IPS-NIHi11 (cell line): ENCODE measurements around the gene IQCH.
"Not testable (repeated sequence)": the region's sequence is repeated elsewhere in the genome, so short reads cannot be mapped to it uniquely, and the experiment has no call there.

Experiments
- DNase-seq: peaks from one replicate; pipeline ENCODE4 v3.0.0; 2012; ENCODE audit warnings: mixed read lengths, low spot score

IQCH gene

GRCh38 chr15:67448372-67448771 is 193.8 kb downstream of the IQCH start:
- not testable (repeated sequence) for DNase-seq

GRCh38 chr15:67453703-67454102 is 199.1 kb downstream of the IQCH start:
- DNase-seq: not testable (repeated sequence)

- peak; percentile 86 for DNase-seq
Measured at GRCh38 chr15:67456677-67457529, 202.3 kb downstream of the IQCH start.

- no peak for DNase-seq
Measured at GRCh38 chr15:67458331-67459029, 203.9 kb downstream of the IQCH start.

- DNase-seq: no peak
Measured at GRCh38 chr15:67460521-67460920, 205.9 kb downstream of the IQCH start.

- no peak for DNase-seq
Measured at GRCh38 chr15:67461735-67462134, 207.1 kb downstream of the IQCH start.

- no peak for DNase-seq
Measured at GRCh38 chr15:67462875-67463274, 208.3 kb downstream of the IQCH start.

- DNase-seq: no peak
Measured at GRCh38 chr15:67463488-67463887, 208.9 kb downstream of the IQCH start.

GRCh38 chr15:67465196-67465952 is 210.8 kb downstream of the IQCH start:
- no peak for DNase-seq

- DNase-seq: no peak
Measured at GRCh38 chr15:67468416-67468815, 213.8 kb downstream of the IQCH start.

GRCh38 chr15:67469680-67470079 is 215.1 kb downstream of the IQCH start:
- DNase-seq: no peak

GRCh38 chr15:67472957-67473356 is 218.4 kb downstream of the IQCH start:
- no peak for DNase-seq

GRCh38 chr15:67474405-67475110 is 220.0 kb downstream of the IQCH start:
- no peak for DNase-seq

GRCh38 chr15:67479781-67480505 is 225.4 kb downstream of the IQCH start:
- no peak for DNase-seq

GRCh38 chr15:67480741-67481140 is 226.2 kb downstream of the IQCH start:
- no peak for DNase-seq

GRCh38 chr15:67481680-67482079 is 227.1 kb downstream of the IQCH start:
- no peak for DNase-seq

GRCh38 chr15:67495585-67495984 is 241.0 kb downstream of the IQCH start:
- no peak for DNase-seq

- DNase-seq: no peak
Measured at GRCh38 chr15:67501177-67501835, 246.7 kb downstream of the IQCH start.

GRCh38 chr15:67501836-67502461 is 247.4 kb downstream of the IQCH start:
- DNase-seq: no peak

- no peak for DNase-seq
Measured at GRCh38 chr15:67504056-67504455, 249.5 kb downstream of the IQCH start.
